ENCODE data around the gene CGGBP1.

The CGGBP1 gene

GRCh38 chr3:88058581-88059379, at the start of gene CGGBP1, which contains the start of gene ZNF654:
Gene CGGBP1, minus strand, starts transcription at chr3:88059005. Its CDS starts 3,029 bp downstream, at chr3:88055976.
Gene ZNF654, plus strand, starts transcription at chr3:88059255. Its CDS starts 65 bp downstream, at chr3:88059320.
- DNase-seq (ENCODE audit: low spot score), result peak; percentile 95

GRCh38 chr3:88105325-88105724, 46.5 kb upstream of the CGGBP1 start:
- no peak for DNase-seq (ENCODE audit: low spot score)

GRCh38 chr3:88101142-88101541, 42.3 kb upstream of the CGGBP1 start:
- no peak for DNase-seq (ENCODE audit: low spot score)

- no peak for DNase-seq (ENCODE audit: low spot score)
These were observed 34.5 kb upstream of the CGGBP1 start for GRCh38 chr3:88093266-88093665.

- no peak for DNase-seq (ENCODE audit: low spot score)
These were observed 33.5 kb upstream of the CGGBP1 start for GRCh38 chr3:88092270-88092669.

- no peak for DNase-seq (ENCODE audit: low spot score)
These were observed 31.9 kb upstream of the CGGBP1 start for GRCh38 chr3:88090681-88091080.

- no peak for DNase-seq (ENCODE audit: low spot score)
These were observed 25.3 kb upstream of the CGGBP1 start for GRCh38 chr3:88084097-88084501.

- DNase-seq (ENCODE audit: low spot score), result no peak
These were observed 24.0 kb upstream of the CGGBP1 start for GRCh38 chr3:88082854-88083253.

- no peak for DNase-seq (ENCODE audit: low spot score)
These were observed 20.1 kb upstream of the CGGBP1 start for GRCh38 chr3:88078932-88079331.

- DNase-seq (ENCODE audit: low spot score), result no peak
These were observed 17.9 kb upstream of the CGGBP1 start for GRCh38 chr3:88076712-88077111.

- DNase-seq (ENCODE audit: low spot score), result no peak
These were observed 16.7 kb upstream of the CGGBP1 start for GRCh38 chr3:88075497-88075896.

- DNase-seq (ENCODE audit: low spot score), result no peak
These were observed 16.3 kb upstream of the CGGBP1 start for GRCh38 chr3:88075072-88075471.

- DNase-seq (ENCODE audit: low spot score), result peak; percentile 9
These were observed 2.9 kb upstream of the CGGBP1 start for GRCh38 chr3:88061746-88062145.

- DNase-seq (ENCODE audit: low spot score), result peak; percentile 20
These were observed 770 bp upstream of the CGGBP1 start for GRCh38 chr3:88059380-88060170.

GRCh38 chr3:88058306-88058580, 562 bp downstream of the CGGBP1 start:
- no peak for DNase-seq (ENCODE audit: low spot score)

- DNase-seq (ENCODE audit: low spot score), result no peak
These were observed 1.0 kb downstream of the CGGBP1 start for GRCh38 chr3:88057630-88058305.

- no peak for DNase-seq (ENCODE audit: low spot score)
These were observed 12.0 kb downstream of the CGGBP1 start for GRCh38 chr3:88046766-88047165.

GRCh38 chr3:88044411-88044810, 14.4 kb downstream of the CGGBP1 start:
- DNase-seq (ENCODE audit: low spot score), result no peak

- no peak for DNase-seq (ENCODE audit: low spot score)
These were observed 17.8 kb downstream of the CGGBP1 start for GRCh38 chr3:88041005-88041404.

- DNase-seq (ENCODE audit: low spot score), result no peak
These were observed 18.3 kb downstream of the CGGBP1 start for GRCh38 chr3:88040529-88040928.

GRCh38 chr3:88038566-88038965, 20.2 kb downstream of the CGGBP1 start:
- DNase-seq (ENCODE audit: low spot score), result peak; percentile 45

- DNase-seq (ENCODE audit: low spot score), result no peak
These were observed 22.6 kb downstream of the CGGBP1 start for GRCh38 chr3:88036221-88036620.

Measured in hepatic stellate cell (primary cell).